ENCODE data around the gene TBCK. TPM values are rescaled to one million over a fixed set of nuclear protein-coding genes. Genes with fewer than 3 reads are reported as not detected.

The TBCK gene
- total and polyA plus RNA-seq, 3 donors from 2014 or later: 17.7 to 67.1 (median 66.3) TPM

DNA sequence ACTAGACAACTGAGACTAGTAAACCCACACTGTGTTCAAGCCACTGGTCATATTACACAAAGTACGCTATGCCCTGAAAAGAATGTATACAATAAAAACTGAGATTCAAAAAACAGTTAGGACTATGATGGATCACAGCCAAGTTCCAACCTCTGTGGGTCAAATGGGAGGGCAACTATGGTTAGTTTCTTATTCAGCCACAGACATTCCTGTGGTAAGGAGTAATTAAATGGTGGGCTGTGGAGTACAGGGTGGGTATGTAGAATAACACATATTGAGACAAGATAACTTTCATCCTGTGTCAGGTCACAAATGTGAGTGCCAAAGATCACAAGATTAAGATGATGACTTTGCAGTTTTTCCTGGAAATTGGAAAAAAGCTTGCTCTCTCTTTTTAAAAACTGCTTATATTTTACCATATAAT, 253.5 kb downstream of the TBCK start:
- no peaks in the 10 kb centered on the region for H3K27me3 ChIP-seq
- H3K27ac ChIP-seq: no peak overlapping the region
- TF ChIP-seq, protein P1, sequence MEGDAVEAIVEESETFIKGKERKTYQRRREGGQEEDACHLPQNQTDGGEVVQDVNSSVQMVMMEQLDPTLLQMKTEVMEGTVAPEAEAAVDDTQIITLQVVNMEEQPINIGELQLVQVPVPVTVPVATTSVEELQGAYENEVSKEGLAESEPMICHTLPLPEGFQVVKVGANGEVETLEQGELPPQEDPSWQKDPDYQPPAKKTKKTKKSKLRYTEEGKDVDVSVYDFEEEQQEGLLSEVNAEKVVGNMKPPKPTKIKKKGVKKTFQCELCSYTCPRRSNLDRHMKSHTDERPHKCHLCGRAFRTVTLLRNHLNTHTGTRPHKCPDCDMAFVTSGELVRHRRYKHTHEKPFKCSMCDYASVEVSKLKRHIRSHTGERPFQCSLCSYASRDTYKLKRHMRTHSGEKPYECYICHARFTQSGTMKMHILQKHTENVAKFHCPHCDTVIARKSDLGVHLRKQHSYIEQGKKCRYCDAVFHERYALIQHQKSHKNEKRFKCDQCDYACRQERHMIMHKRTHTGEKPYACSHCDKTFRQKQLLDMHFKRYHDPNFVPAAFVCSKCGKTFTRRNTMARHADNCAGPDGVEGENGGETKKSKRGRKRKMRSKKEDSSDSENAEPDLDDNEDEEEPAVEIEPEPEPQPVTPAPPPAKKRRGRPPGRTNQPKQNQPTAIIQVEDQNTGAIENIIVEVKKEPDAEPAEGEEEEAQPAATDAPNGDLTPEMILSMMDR (IDR thresholded peaks at IDR 0.05): no peak
- no peak for TF ChIP-seq POLR2A (IDR thresholded peaks at IDR 0.05)
- no peaks in the 10 kb centered on the region for H3K36me3 ChIP-seq (ENCODE audit: low read depth, missing control alignments)
- no peaks in the 10 kb centered on the region for H3K4me1 ChIP-seq
- 74 to 88% methylated on average over 1 of the region's 1 CpG for WGBS, 2 donors
- intact Hi-C loops (cut with DNase I; ENCODE audit: low total_unique reads): no loop called here
- H3K4me3 ChIP-seq: no peak overlapping the region
- DNase-seq: no peak
- no peaks in the 10 kb centered on the region for H3K9me3 ChIP-seq

DNA sequence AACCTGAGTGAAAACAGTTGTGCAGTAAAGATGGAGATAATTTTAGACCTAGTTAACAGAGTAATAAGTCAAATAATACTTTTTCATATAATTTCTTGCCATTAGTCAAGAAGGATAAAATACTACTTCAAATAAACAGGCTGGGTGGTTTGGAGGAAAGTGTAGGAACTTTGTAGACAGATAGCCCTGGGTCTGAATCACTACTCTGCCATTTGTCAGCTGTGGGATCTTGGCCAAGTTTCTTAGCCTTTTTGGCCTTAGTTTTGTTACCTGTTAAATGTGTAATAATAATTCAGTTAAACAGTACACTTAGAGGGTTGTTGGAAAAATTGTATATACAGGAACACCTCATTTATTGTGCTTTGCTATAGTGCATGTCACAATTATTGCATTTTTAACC, 257.1 kb downstream of the TBCK start:
- Histone ChIP-seq H3K36me3 (ENCODE audit: low read depth, missing control alignments) (no peaks in the 10 kb centered on the region), H3K27me3 (no peaks in the 10 kb centered on the region), H3K4me3 (no peak overlapping the region), H3K9me3 (no peaks in the 10 kb centered on the region), H3K27ac (no peak overlapping the region), H3K4me1 (no peaks in the 10 kb centered on the region)
- intact Hi-C loops (cut with DNase I; ENCODE audit: low total_unique reads): no loop called here
- TF ChIP-seq POLR2A (IDR thresholded peaks at IDR 0.05): no peak
- TF ChIP-seq, protein P1 (IDR thresholded peaks at IDR 0.05): no peak
- DNase-seq: no peak

DNA sequence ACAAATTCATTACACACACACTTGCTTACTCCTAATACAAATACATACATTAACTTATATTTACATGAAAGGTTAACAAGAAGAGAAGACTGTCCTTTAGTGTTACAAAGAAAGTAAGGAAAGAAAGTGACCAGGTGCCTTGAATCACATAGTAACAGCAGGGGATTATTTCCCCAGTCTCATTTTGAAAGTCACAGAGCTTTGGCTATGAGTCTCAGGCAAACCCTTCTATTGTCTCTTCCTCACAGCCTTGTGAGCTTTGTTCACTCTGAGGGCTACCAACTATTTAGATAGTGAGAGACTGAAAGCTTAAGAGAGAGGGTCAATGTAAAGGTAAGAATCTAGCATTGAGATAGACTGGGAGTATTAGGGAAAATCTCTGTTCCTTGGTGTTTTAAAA, 259.1 kb downstream of the TBCK start:
- no peaks in the 10 kb centered on the region for H3K4me1 ChIP-seq
- no peak overlapping the region for H3K4me3 ChIP-seq
- no peaks in the 10 kb centered on the region for H3K27me3 ChIP-seq
- intact Hi-C loops (cut with DNase I; ENCODE audit: low total_unique reads): no loop called here
- no peaks in the 10 kb centered on the region for H3K9me3 ChIP-seq
- no peak overlapping the region for H3K27ac ChIP-seq
- TF ChIP-seq POLR2A (IDR thresholded peaks at IDR 0.05): no peak
- TF ChIP-seq, protein P1 (IDR thresholded peaks at IDR 0.05): no peak
- no peaks in the 10 kb centered on the region for H3K36me3 ChIP-seq (ENCODE audit: low read depth, missing control alignments)
- DNase-seq: no peak

DNA sequence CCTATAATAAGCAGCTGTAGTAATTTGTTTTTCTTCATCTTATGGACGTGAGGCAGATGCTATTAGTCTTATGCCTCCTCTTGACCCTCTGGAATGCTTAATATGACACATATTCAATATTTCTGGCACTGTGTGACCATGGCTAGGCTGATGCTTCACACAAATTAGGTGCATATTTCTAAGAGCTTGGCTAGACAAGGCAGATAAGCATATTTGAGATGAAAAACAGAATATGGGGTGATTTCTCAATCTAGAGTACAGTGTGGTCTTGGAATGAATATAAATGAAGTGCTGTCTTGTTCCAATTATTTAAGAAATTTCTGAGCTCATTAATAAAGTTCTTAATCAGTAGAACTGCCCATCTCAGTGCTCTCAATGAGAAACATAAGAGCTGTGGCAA, 264.5 kb downstream of the TBCK start:
- intact Hi-C loops (cut with DNase I; ENCODE audit: low total_unique reads): no loop called here
- 53 to 69% methylated on average over 1 of the region's 1 CpG for WGBS, 2 donors

DNA sequence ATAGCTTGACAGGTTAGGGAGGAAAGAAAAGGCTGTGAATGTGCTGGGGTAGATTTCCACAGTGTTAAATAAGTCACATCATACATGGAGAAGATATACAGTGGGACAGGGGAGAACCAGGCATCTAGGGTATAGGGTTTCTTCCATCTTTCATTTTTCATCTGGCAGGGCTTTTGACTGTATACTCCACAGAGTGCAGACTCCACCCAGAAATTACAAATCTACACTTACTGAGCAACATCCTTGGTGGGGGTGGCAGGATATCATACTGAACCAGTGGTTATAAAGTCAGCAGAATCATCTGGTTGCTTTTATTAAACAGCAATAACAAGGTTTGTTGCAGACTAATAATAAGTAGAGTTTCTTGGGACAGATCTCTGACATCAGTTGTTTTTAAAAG, 266.5 kb downstream of the TBCK start:
- no peak for TF ChIP-seq POLR2A (IDR thresholded peaks at IDR 0.05)
- TF ChIP-seq, protein P1 (IDR thresholded peaks at IDR 0.05): no peak
- no peak overlapping the region for H3K27ac ChIP-seq
- H3K4me3 ChIP-seq: no peak overlapping the region
- intact Hi-C loops (cut with DNase I; ENCODE audit: low total_unique reads): no loop called here
- no peaks in the 10 kb centered on the region for H3K27me3 ChIP-seq
- DNase-seq: no peak
- no peaks in the 10 kb centered on the region for H3K36me3 ChIP-seq (ENCODE audit: low read depth, missing control alignments)
- no peaks in the 10 kb centered on the region for H3K4me1 ChIP-seq
- no peaks in the 10 kb centered on the region for H3K9me3 ChIP-seq

More for the DNA sequence above, 264.5 kb downstream of the TBCK start:
- Histone ChIP-seq H3K4me1 (no peaks in the 10 kb centered on the region), H3K27me3 (no peaks in the 10 kb centered on the region), H3K9me3 (no peaks in the 10 kb centered on the region), H3K4me3 (no peak overlapping the region), H3K27ac (no peak overlapping the region), H3K36me3 (ENCODE audit: low read depth, missing control alignments) (no peaks in the 10 kb centered on the region)
- TF ChIP-seq, protein P1 (IDR thresholded peaks at IDR 0.05): no peak
- TF ChIP-seq POLR2A (IDR thresholded peaks at IDR 0.05): no peak
- no peak for DNase-seq
